K562 (cell line): ENCODE data around the gene MTMR6. TPM values are rescaled to one million over a fixed set of nuclear protein-coding genes. Genes with fewer than 3 reads are reported as not detected.

ENCODE experiments used
- polyA plus RNA-seq, 8 experiments: library from polyadenylated mRNA; depleted of rRNA in 4 of 8; stranded (reverse) in 5 of 8; unstranded in 3 of 8; fragments of >200 nt; fragmentation: Nextera tagmentation in 2 of 8; fragmentation: Illumina TruSeq in 1 of 8; extraction: Ambion mirVana in 2 of 8; extraction: Trizol in 1 of 8; gene quantifications; 2 replicates each; pipeline versions ENCODE4 v1.2.1 to v1.2.3, GENCODE V29; 2011 to 2014; ENCODE audit warnings: inconsistent platforms in 1 of 8, missing spikeins in 1 of 8
- total RNA-seq, 7 experiments: library from RNA; depleted of rRNA in 6 of 7; stranded (reverse); fragments of >200 nt in 6 of 7; fragmentation: Illumina TruSeq in 2 of 7; extraction: Trizol in 2 of 7; gene quantifications; 2 replicates each; pipeline versions ENCODE4 v1.2.1 to v1.2.3, GENCODE V29; 2011 to 2021; ENCODE audit warnings: low replicate concordance in 1 of 7

MTMR6 gene
- total and polyA plus RNA-seq, 9 of the 15 experiments (the other 6 are each of a cell fraction or from before 2014, with no cell fraction given) = 3.9 to 10.8 (median 7.7) TPM

Other genes starting within 250 kb of the MTMR6 start
- 0.04 and 0.05 TPM in 2 replicates for gene PABPC3, start 191.4 kb downstream of the MTMR6 start, total RNA-seq (2014; rRNA removed)
- gene PABPC3, start 191.4 kb downstream of the MTMR6 start, total RNA-seq (2014; rRNA removed; fragmentation: Illumina TruSeq; extraction: Trizol) = 0.25 and 0.26 TPM in 2 replicates
- gene PABPC3, start 191.4 kb downstream of the MTMR6 start, total RNA-seq (2015; rRNA removed; fragmentation: Illumina TruSeq; extraction: Trizol) = 0.07 and 0.08 TPM in 2 replicates
- 0.18 and 0.29 TPM in 2 replicates for gene PABPC3, start 191.4 kb downstream of the MTMR6 start, total RNA-seq (2021)
- 0.41 and 0.49 TPM in 2 replicates for gene PABPC3, start 191.4 kb downstream of the MTMR6 start, polyA plus RNA-seq (2011; rRNA removed)
- gene PABPC3, start 191.4 kb downstream of the MTMR6 start, polyA plus RNA-seq (2014; fragmentation: Illumina TruSeq; extraction: Trizol) = 0.64 and 0.80 TPM in 2 replicates
- gene PABPC3, start 191.4 kb downstream of the MTMR6 start, polyA plus RNA-seq (2014; fragmentation: Nextera tagmentation; extraction: Ambion mirVana) = under 1 TPM; 0.18 to 0.32 TPM
- 0.12 and 0.20 TPM in 2 replicates for gene PABPC3, start 191.4 kb downstream of the MTMR6 start, polyA plus RNA-seq (2014; rRNA removed)
- gene AMER2, start 115.2 kb downstream of the MTMR6 start, total RNA-seq (2014; rRNA removed) = not detected in 2 replicates
- not detected in 2 replicates for gene AMER2, start 115.2 kb downstream of the MTMR6 start, total RNA-seq (2014; rRNA removed; fragmentation: Illumina TruSeq; extraction: Trizol)
- not detected in 2 replicates for gene AMER2, start 115.2 kb downstream of the MTMR6 start, total RNA-seq (2015; rRNA removed; fragmentation: Illumina TruSeq; extraction: Trizol)
- not detected in 2 replicates for gene AMER2, start 115.2 kb downstream of the MTMR6 start, total RNA-seq (2021)
- not detected in 2 replicates for gene AMER2, start 115.2 kb downstream of the MTMR6 start, polyA plus RNA-seq (2011; rRNA removed)
- not detected in 2 replicates for gene AMER2, start 115.2 kb downstream of the MTMR6 start, polyA plus RNA-seq (2014; fragmentation: Illumina TruSeq; extraction: Trizol)
- not detected for gene AMER2, start 115.2 kb downstream of the MTMR6 start, polyA plus RNA-seq (2014; fragmentation: Nextera tagmentation; extraction: Ambion mirVana)
- not detected in 2 replicates for gene AMER2, start 115.2 kb downstream of the MTMR6 start, polyA plus RNA-seq (2014; rRNA removed)
- 38.2 and 41.6 TPM in 2 replicates for gene NUP58, start 14.1 kb upstream of the MTMR6 start, total RNA-seq (2014; rRNA removed)
- gene NUP58, start 14.1 kb upstream of the MTMR6 start, total RNA-seq (2014; rRNA removed; fragmentation: Illumina TruSeq; extraction: Trizol) = 51.0 and 61.3 TPM in 2 replicates
- gene NUP58, start 14.1 kb upstream of the MTMR6 start, total RNA-seq (2015; rRNA removed; fragmentation: Illumina TruSeq; extraction: Trizol) = 44.8 and 47.2 TPM in 2 replicates
- gene NUP58, start 14.1 kb upstream of the MTMR6 start, total RNA-seq (2021) = 43.9 and 50.3 TPM in 2 replicates
- 68.4 and 98.0 TPM in 2 replicates for gene NUP58, start 14.1 kb upstream of the MTMR6 start, polyA plus RNA-seq (2011; rRNA removed)
- gene NUP58, start 14.1 kb upstream of the MTMR6 start, polyA plus RNA-seq (2014; fragmentation: Illumina TruSeq; extraction: Trizol) = 38.2 and 42.6 TPM in 2 replicates
- gene NUP58, start 14.1 kb upstream of the MTMR6 start, polyA plus RNA-seq (2014; fragmentation: Nextera tagmentation; extraction: Ambion mirVana) = 10 to 100 TPM; 12.5 to 12.6 TPM
- gene NUP58, start 14.1 kb upstream of the MTMR6 start, polyA plus RNA-seq (2014; rRNA removed) = 38.6 and 40.4 TPM in 2 replicates
- gene ATP8A2, start 84.5 kb upstream of the MTMR6 start, total RNA-seq (2014; rRNA removed) = under 0.01 TPM in 2 replicates
- gene ATP8A2, start 84.5 kb upstream of the MTMR6 start, total RNA-seq (2014; rRNA removed; fragmentation: Illumina TruSeq; extraction: Trizol) = 0.33 TPM in 1 of 2 replicates, not detected in the other
- gene ATP8A2, start 84.5 kb upstream of the MTMR6 start, total RNA-seq (2015; rRNA removed; fragmentation: Illumina TruSeq; extraction: Trizol) = not detected in 2 replicates
- gene ATP8A2, start 84.5 kb upstream of the MTMR6 start, total RNA-seq (2021) = not detected in 2 replicates
- 0.03 and 0.06 TPM in 2 replicates for gene ATP8A2, start 84.5 kb upstream of the MTMR6 start, polyA plus RNA-seq (2011; rRNA removed)
- 0.06 and 0.08 TPM in 2 replicates for gene ATP8A2, start 84.5 kb upstream of the MTMR6 start, polyA plus RNA-seq (2014; fragmentation: Illumina TruSeq; extraction: Trizol)
- gene ATP8A2, start 84.5 kb upstream of the MTMR6 start, polyA plus RNA-seq (2014; fragmentation: Nextera tagmentation; extraction: Ambion mirVana) = under 1 TPM in 1 of 2 experiments, not detected in 1; 0.08 TPM
- gene ATP8A2, start 84.5 kb upstream of the MTMR6 start, polyA plus RNA-seq (2014; rRNA removed) = 0.04 TPM in 1 of 2 replicates, not detected in the other